HepG2 (cell line): ENCODE results near the gene CAMSAP1. TPM values are rescaled to one million over a fixed set of nuclear protein-coding genes. Genes with fewer than 3 reads are reported as not detected.

ENCODE experiments used
- ATAC-seq: fragments of 200-7000 bp; cut with Tn5 transposase; 3 replicates; pipeline ENCODE4 v1.9.1; 2020; ENCODE audit warnings: mild to moderate bottlenecking, moderate library complexity
- BruUV-seq: library from RNA; stranded (reverse); fragments of 400-500 nt; replicated peaks from 2 replicates; lab custom pipeline; 2021; lab: Mats Ljungman, UMichigan
- CTCF ChIA-PET: fragments of 300-600 bp; formaldehyde crosslinking; extraction: SDS; loops from one replicate; lab custom pipeline; 2021; ENCODE audit warnings: low total read pairs, inconsistent platforms, low intra/inter-chr PET ratio; lab: Yijun Ruan, JAX
- POLR2A ChIA-PET: fragments of 350-600 bp; sonication (Branson Sonifier 250); formaldehyde crosslinking; loops from one replicate; lab custom pipeline; 2020; ENCODE audit warnings: antibody characterized with exemption, inconsistent platforms; lab: Yijun Ruan, JAX
- DNase-seq: peaks from one replicate; pipeline ENCODE4 v3.0.0-alpha.2; 2015; ENCODE audit warnings: low spot score
- FAIRE-seq: peaks from 3 replicates; lab custom pipeline; 2011; peaks lifted over from hg19 to GRCh38; lab: Jason Lieb, UNC
- H2AFZ ChIP-seq: one replicate; pipeline ENCODE4 v1.6.1; 2011; ENCODE audit warnings: low read length, inconsistent platforms
- H3K27ac ChIP-seq: fragments of 300-600 bp; 3 replicates; pipeline ENCODE4 v1.8.0; 2011; ENCODE audit warnings: mixed run types, mild to moderate bottlenecking, mixed read lengths, low read length, inconsistent platforms; ENCODE audit not compliant: insufficient read depth; ENCODE audit errors: extremely low read length
- H3K27me3 ChIP-seq, 2 experiments: fragments of 200-600 bp in 1 of 2; 2 replicates in 1 of 2; 3 replicates in 1 of 2; pipeline versions ENCODE4 v1.6.0 to v1.8.0; 2011; ENCODE audit warnings: low read length in 2 of 2, mild to moderate bottlenecking in 2 of 2, moderate library complexity in 2 of 2, inconsistent platforms in 1 of 2; ENCODE audit not compliant: insufficient read depth in 2 of 2, control insufficient read depth in 1 of 2
- H3K36me3 ChIP-seq, 2 experiments: fragments of 200-600 bp in 1 of 2; replicated peaks in 1 of 2; 2 replicates in 1 of 2; 3 replicates in 1 of 2; pipeline versions ENCODE4 v1.5.1 to v1.8.0; 2011; ENCODE audit warnings: low read length in 2 of 2, inconsistent platforms in 1 of 2; ENCODE audit not compliant: insufficient read depth in 2 of 2, control insufficient read depth in 1 of 2
- H3K4me1 ChIP-seq: 2 replicates; pipeline ENCODE4 v1.5.1; 2012; ENCODE audit warnings: low read length, inconsistent platforms; ENCODE audit not compliant: insufficient read depth
- H3K4me2 ChIP-seq: 2 replicates; pipeline ENCODE4 v1.6.0; 2011; ENCODE audit warnings: low read depth, low read length, inconsistent platforms
- H3K4me3 ChIP-seq, 3 experiments: fragments of 200-600 bp in 1 of 3; sonication (generic), shearing (Covaris generic) in 1 of 3; replicated peaks in 1 of 3; 2 replicates each; pipeline ENCODE4 v1.5.1; 2011 to 2016; ENCODE audit warnings: low read length in 3 of 3, inconsistent platforms in 2 of 3, low read depth in 2 of 3, mild to moderate bottlenecking in 2 of 3, control low read depth in 1 of 3, mixed read lengths in 1 of 3; ENCODE audit not compliant: insufficient read depth in 1 of 3
- H3K79me2 ChIP-seq: one replicate; pipeline ENCODE4 v1.6.1; 2011; ENCODE audit warnings: low read length, inconsistent platforms; ENCODE audit not compliant: insufficient read depth
- H3K9ac ChIP-seq: 2 replicates; pipeline ENCODE4 v1.6.0; 2011; ENCODE audit warnings: mild to moderate bottlenecking, low read depth, low read length, inconsistent platforms; ENCODE audit not compliant: insufficient read depth
- H3K9me3 ChIP-seq: 2 replicates; pipeline ENCODE4 v1.5.1; 2012; ENCODE audit warnings: mild to moderate bottlenecking, low read length
- H4K20me1 ChIP-seq: 2 replicates; pipeline ENCODE4 v1.6.0; 2011; ENCODE audit warnings: inconsistent platforms, mild to moderate bottlenecking, low read length, moderate library complexity; ENCODE audit not compliant: insufficient read depth
- AKAP8 ChIP-seq: sonication (generic); formaldehyde crosslinking; IDR thresholded peaks from 2 replicates; pipeline ENCODE4 v1.5.1; 2020; ENCODE audit warnings: mild to moderate bottlenecking, missing genetic modification reagents
- CEBPG ChIP-seq: IDR thresholded peaks from 2 replicates; pipeline ENCODE4 v1.6.1; 2016
- CTCF ChIP-seq: sonication (generic); formaldehyde crosslinking; IDR thresholded peaks from 2 replicates; pipeline ENCODE4 v1.5.0; 2020; ENCODE audit warnings: mild to moderate bottlenecking, missing genetic modification reagents, moderate library complexity
- HOXA9 ChIP-seq: sonication (generic); formaldehyde crosslinking; IDR thresholded peaks from 2 replicates; pipeline ENCODE4 v1.8.1; 2022; ENCODE audit warnings: missing genetic modification reagents, mild to moderate bottlenecking, moderate library complexity, borderline replicate concordance
- MAZ ChIP-seq, 2 experiments: sonication (generic) in 1 of 2; formaldehyde crosslinking in 1 of 2; IDR thresholded peaks; 2 replicates each; pipeline versions ENCODE4 v1.5.0 to v1.6.1; 2012 to 2020; ENCODE audit warnings: low read depth in 2 of 2, mild to moderate bottlenecking in 2 of 2, borderline replicate concordance in 1 of 2, improper control_type of control experiment in 1 of 2, low read length in 1 of 2, missing genetic modification reagents in 1 of 2, moderate library complexity in 1 of 2
- STAG1 ChIP-seq: sonication (generic); formaldehyde crosslinking; IDR thresholded peaks from 2 replicates; pipeline ENCODE4 v1.4.0; 2020; ENCODE audit warnings: missing genetic modification reagents
- TARDBP ChIP-seq: sonication (generic); formaldehyde crosslinking; IDR thresholded peaks from 2 replicates; pipeline ENCODE4 v1.8.0; 2022; ENCODE audit warnings: mild to moderate bottlenecking, missing genetic modification reagents
- ZBTB38 ChIP-seq: sonication (generic); formaldehyde crosslinking; IDR thresholded peaks from 2 replicates; pipeline ENCODE4 v1.5.1; 2020; ENCODE audit warnings: mild to moderate bottlenecking, missing genetic modification reagents
- ZNF121 ChIP-seq: sonication (generic); formaldehyde crosslinking; IDR thresholded peaks from 2 replicates; pipeline ENCODE4 v1.5.0; 2020; ENCODE audit warnings: mild to moderate bottlenecking, missing genetic modification reagents
- WGBS: methylation state at CpG from one replicate; pipeline ENCODE4 v1.1.6; 2017; ENCODE audit warnings: low lambda C conversion rate; 5-methylcytosine and 5-hydroxymethylcytosine counted together
- in situ Hi-C: cut with HindIII; loops from 2 replicates; pipeline ENCODE4 v1.10.0; 2017; ENCODE audit warnings: low pct_unique_long_range_greater_than_20kb; ENCODE audit not compliant: extremely low pct_ligation_motif_present
- intact Hi-C: fragments of 100-400 bp; cut with micrococcal nuclease; formaldehyde crosslinking; loops from one replicate; pipeline ENCODE4 v1.10.0; 2022; ENCODE audit not compliant: unreplicated experiment
- polyA plus RNA-seq, 8 experiments: library from polyadenylated mRNA; depleted of rRNA in 3 of 8; stranded (reverse) in 7 of 8; unstranded in 1 of 8; fragments of >200 nt; fragmentation: Illumina TruSeq in 4 of 8; extraction: Trizol in 4 of 8; gene quantifications; 2 replicates each; pipeline versions ENCODE4 v1.2.1 to v1.2.3, GENCODE V29; 2011 to 2016; ENCODE audit warnings: low read depth in 4 of 8, missing spikeins in 1 of 8, mixed read lengths in 1 of 8; ENCODE audit not compliant: insufficient read depth in 1 of 8
- total RNA-seq, 5 experiments: library from RNA; depleted of rRNA; stranded (reverse); fragments of >200 nt; fragmentation: Illumina TruSeq; extraction: Trizol; gene quantifications; 2 replicates each; pipeline ENCODE4 v1.2.3, GENCODE V29; 2016; ENCODE audit warnings: low read depth in 1 of 5
- TF ChIP-seq, protein P1 (sequence below): sonication (generic); formaldehyde crosslinking; IDR thresholded peaks from 2 replicates; pipeline ENCODE4 v1.4.0; 2020; ENCODE audit warnings: missing genetic modification reagents
- TF ChIP-seq, protein P2 (sequence below): sonication (generic); formaldehyde crosslinking; IDR thresholded peaks from 2 replicates; pipeline ENCODE4 v1.5.0; 2020; ENCODE audit warnings: mild to moderate bottlenecking, low read depth, missing genetic modification reagents, borderline replicate concordance

The CAMSAP1 gene
- total and polyA plus RNA-seq, 2 of the 13 experiments (the other 11 are each of a cell fraction or from before 2014, with no cell fraction given): 3.8 to 12.4 TPM

DNA sequence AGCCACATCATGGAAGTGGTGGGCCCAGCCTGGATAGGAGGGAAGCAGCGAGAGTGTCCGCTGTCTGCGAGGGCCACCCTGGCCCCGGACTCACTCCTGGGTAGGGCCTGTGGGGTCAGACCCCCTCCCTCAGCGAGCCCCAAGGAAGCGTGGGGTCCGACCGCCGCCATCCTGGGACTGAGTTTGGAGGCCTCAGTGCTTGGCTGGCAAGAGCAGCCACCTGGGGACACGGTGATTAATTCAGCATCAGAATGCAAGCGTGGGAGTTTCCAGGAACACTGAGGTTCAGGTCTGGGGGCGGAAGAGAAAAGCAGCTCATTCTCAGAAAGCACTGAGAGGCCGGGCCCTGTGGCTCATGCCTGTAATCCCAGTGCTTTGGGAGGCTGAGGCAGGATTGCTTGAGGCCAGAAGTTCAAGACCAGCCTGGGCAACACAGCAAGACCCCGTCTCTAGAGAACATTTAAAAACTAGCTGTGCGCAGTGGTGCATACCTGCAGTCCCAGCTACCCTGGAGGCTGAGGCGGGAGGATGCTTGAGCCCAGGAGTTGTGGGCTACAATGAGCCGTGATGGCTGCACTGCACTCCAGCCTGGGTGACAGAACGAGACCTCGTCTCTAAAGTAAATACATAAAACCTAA, 18.3 kb upstream of the CAMSAP1 start:
- H3K27ac ChIP-seq: no peak overlapping the region
- H3K27me3 ChIP-seq: no peaks in the 10 kb centered on the region
- H2AFZ ChIP-seq: no peak overlapping the region
- POLR2A ChIA-PET: no interaction called here
- FAIRE-seq: no peak
- H3K4me3 ChIP-seq: no peak overlapping the region
- 95% methylated on average over 16 of the region's 19 CpGs for WGBS
- no peak for TF ChIP-seq HOXA9 (CRISPR knock-in tag)
- TF ChIP-seq ZNF121 (CRISPR knock-in tag): 0 out of 2 replicates have a peak, but pooled peaks have one; percentile 9
- TF ChIP-seq, all 625 proteins: peak for 1
- Histone ChIP-seq H3K4me1 (no peaks in the 10 kb centered on the region), H3K9ac (no peak overlapping the region), H3K36me3 (peaks cover 0 to 2% of the 10 kb centered on the region in 2 experiments; a peak in 3 of 5 replicates), H3K4me2 (no peak overlapping the region), H3K79me2 (no peaks in the 10 kb centered on the region), H3K9me3 (no peaks in the 10 kb centered on the region), H4K20me1 (no peaks in the 10 kb centered on the region)
- DNase-seq (no peak), ATAC-seq (no peak)
- CTCF ChIA-PET: no interaction called here
- no TSS peak for BruUV-seq
- intact Hi-C loops (no loop called here), in situ Hi-C loops (no loop called here)

- H3K27me3 ChIP-seq: no peaks in the 10 kb centered on the region
- no peaks in the 10 kb centered on the region for H4K20me1 ChIP-seq
- H3K9ac ChIP-seq: no peak overlapping the region
- no peak overlapping the region for H3K4me3 ChIP-seq
- no peak for FAIRE-seq
- no peaks in the 10 kb centered on the region for H3K4me1 ChIP-seq
- intact Hi-C loops (no loop called here), in situ Hi-C loops (no loop called here)
- H3K79me2 ChIP-seq: no peaks in the 10 kb centered on the region
- ATAC-seq: no peak
- WGBS: 78% methylated on average over 27 of the region's 27 CpGs
- ChIA-PET POLR2A (no interaction called here), CTCF (no interaction called here)
- no peak overlapping the region for H2AFZ ChIP-seq
- no TSS peak for BruUV-seq
- H3K27ac ChIP-seq: no peak overlapping the region
- DNase-seq: peak; percentile 30
- no peaks in the 10 kb centered on the region; a peak in 2 of 5 replicates for H3K36me3 ChIP-seq
- no peaks in the 10 kb centered on the region for H3K9me3 ChIP-seq
- H3K4me2 ChIP-seq: no peak overlapping the region
- no peak for TF ChIP-seq TARDBP
- TF ChIP-seq, protein P1, sequence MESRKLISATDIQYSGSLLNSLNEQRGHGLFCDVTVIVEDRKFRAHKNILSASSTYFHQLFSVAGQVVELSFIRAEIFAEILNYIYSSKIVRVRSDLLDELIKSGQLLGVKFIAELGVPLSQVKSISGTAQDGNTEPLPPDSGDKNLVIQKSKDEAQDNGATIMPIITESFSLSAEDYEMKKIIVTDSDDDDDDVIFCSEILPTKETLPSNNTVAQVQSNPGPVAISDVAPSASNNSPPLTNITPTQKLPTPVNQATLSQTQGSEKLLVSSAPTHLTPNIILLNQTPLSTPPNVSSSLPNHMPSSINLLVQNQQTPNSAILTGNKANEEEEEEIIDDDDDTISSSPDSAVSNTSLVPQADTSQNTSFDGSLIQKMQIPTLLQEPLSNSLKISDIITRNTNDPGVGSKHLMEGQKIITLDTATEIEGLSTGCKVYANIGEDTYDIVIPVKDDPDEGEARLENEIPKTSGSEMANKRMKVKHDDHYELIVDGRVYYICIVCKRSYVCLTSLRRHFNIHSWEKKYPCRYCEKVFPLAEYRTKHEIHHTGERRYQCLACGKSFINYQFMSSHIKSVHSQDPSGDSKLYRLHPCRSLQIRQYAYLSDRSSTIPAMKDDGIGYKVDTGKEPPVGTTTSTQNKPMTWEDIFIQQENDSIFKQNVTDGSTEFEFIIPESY: peak; percentile 96
- peak; percentile 61 for TF ChIP-seq CEBPG (CRISPR knock-in tag)
- TF ChIP-seq CTCF: peak; percentile 54
- peak; percentile 60; the same call in 1 of the 2 replicates for TF ChIP-seq ZBTB38
- TF ChIP-seq AKAP8 (CRISPR knock-in tag): 0 out of 2 replicates have a peak, but pooled peaks have one; percentile 22
- TF ChIP-seq STAG1 (CRISPR knock-in tag): peak; percentile 36
- TF ChIP-seq, protein P2, sequence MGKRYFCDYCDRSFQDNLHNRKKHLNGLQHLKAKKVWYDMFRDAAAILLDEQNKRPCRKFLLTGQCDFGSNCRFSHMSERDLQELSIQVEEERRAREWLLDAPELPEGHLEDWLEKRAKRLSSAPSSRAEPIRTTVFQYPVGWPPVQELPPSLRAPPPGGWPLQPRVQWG: no peak
- no peak for TF ChIP-seq MAZ (IDR thresholded peaks at IDR 0.05; ENCODE audit: borderline replicate concordance, low read depth, low read length)
- TF ChIP-seq MAZ (CRISPR knock-in tag; IDR thresholded peaks at IDR 0.05; ENCODE audit: low read depth): 0 out of 2 replicates have a peak, but pooled peaks have one; percentile 21
Measured at GRCh38 chr9:135924628-135925338, 17.4 kb upstream of the CAMSAP1 start.
